A549 (cell line): ENCODE measurements around the gene CALM3. TPM values are rescaled to one million over a fixed set of nuclear protein-coding genes. Genes with fewer than 3 reads are reported as not detected.
A peak's percentile ranks its signal among the peaks of the same experiment; 100 is the strongest.

Source experiments
- ATAC-seq, 2 experiments: fragments of 200-7000 bp in 1 of 2; fragments of >200 bp in 1 of 2; cut with Nextera tagmentation in 1 of 2; cut with Tn5 transposase in 1 of 2; 3 replicates each; pipeline versions ENCODE4 v1.8.0 to v1.9.1; 2018 to 2020; ENCODE audit warnings: mild to moderate bottlenecking in 1 of 2, moderate library complexity in 1 of 2
- CTCF ChIA-PET: fragments of 300-600 bp; sonication (Branson Sonifier 250); formaldehyde crosslinking; extraction: SDS; loops from one replicate; lab custom pipeline; 2021; ENCODE audit warnings: antibody characterized with exemption, inconsistent platforms; lab: Yijun Ruan, JAX
- POLR2A ChIA-PET: fragments of 350-600 bp; formaldehyde crosslinking; extraction: SDS; loops from one replicate; lab custom pipeline; 2021; ENCODE audit warnings: antibody characterized with exemption, inconsistent platforms; lab: Yijun Ruan, JAX
- DNase-seq, 2 experiments: peaks; one replicate each; pipeline versions ENCODE4 v3.0.0 to v3.0.0-alpha.2; 2011 to 2016; ENCODE audit warnings: low read depth in 1 of 2, low spot score in 1 of 2
- FAIRE-seq: peaks from 2 replicates; lab custom pipeline; 2011; peaks lifted over from hg19 to GRCh38; lab: Jason Lieb, UNC
- H3K27ac ChIP-seq, 2 experiments: fragments of >200 bp; sonication (Bioruptor Twin); formaldehyde crosslinking; 3 replicates each; pipeline ENCODE4 v1.5.1; 2016 to 2017
- H3K4me1 ChIP-seq: fragments of >200 bp; sonication (Bioruptor Twin); formaldehyde crosslinking; 3 replicates; pipeline ENCODE4 v1.6.1; 2016
- H3K4me2 ChIP-seq: fragments of >200 bp; sonication (Bioruptor Twin); formaldehyde crosslinking; 3 replicates; pipeline ENCODE4 v1.6.1; 2016
- H3K4me3 ChIP-seq: fragments of >200 bp; sonication (Bioruptor Twin); formaldehyde crosslinking; 3 replicates; pipeline ENCODE4 v1.5.1; 2016
- H3K9me3 ChIP-seq: fragments of >200 bp; sonication (Bioruptor Twin); formaldehyde crosslinking; 3 replicates; pipeline ENCODE4 v1.6.1; 2016
- CTCF ChIP-seq: fragments of >200 bp; sonication (Bioruptor Twin); formaldehyde crosslinking; IDR thresholded peaks from 3 replicates; pipeline ENCODE4 v1.5.1; 2016
- GATA3 ChIP-seq: IDR thresholded peaks from 2 replicates; pipeline ENCODE4 v1.6.1; 2012; ENCODE audit warnings: borderline replicate concordance
- HES2 ChIP-seq: fragments of >200 bp; sonication (Bioruptor Twin); formaldehyde crosslinking; IDR thresholded peaks from 2 replicates; pipeline ENCODE4 v1.6.1; 2016
- HOXA7 ChIP-seq: fragments of 250-450 bp; sonication (Bioruptor Pico); IDR thresholded peaks from 2 replicates; pipeline ENCODE4 v1.5.0; 2020; ENCODE audit warnings: mild to moderate bottlenecking, moderate library complexity
- KDM5A ChIP-seq: fragments of 200-600 bp; sonication (generic); IDR thresholded peaks from 2 replicates; pipeline ENCODE4 v1.6.1; 2016; ENCODE audit warnings: antibody characterized with exemption, mild to moderate bottlenecking
- MAFK ChIP-seq: fragments of 450-650 bp; IDR thresholded peaks from 2 replicates; pipeline ENCODE4 v1.6.1; 2014; ENCODE audit not compliant: partially characterized antibody
- PBX3 ChIP-seq: IDR thresholded peaks from 2 replicates; pipeline ENCODE4 v1.6.1; 2012
- POLR2AphosphoS2 ChIP-seq: conservative IDR thresholded peaks from 2 replicates; pipeline ENCODE4 v1.6.1; 2012; ENCODE audit warnings: low read length, improper control_type of control experiment, inconsistent platforms
- RAD21 ChIP-seq, 2 experiments: fragments of >200 bp in 1 of 2; sonication (Bioruptor Twin) in 1 of 2; formaldehyde crosslinking in 1 of 2; IDR thresholded peaks in 1 of 2; conservative IDR thresholded peaks in 1 of 2; 2 replicates in 1 of 2; 3 replicates in 1 of 2; pipeline ENCODE4 v1.6.1; 2012 to 2018; ENCODE audit warnings: inconsistent platforms in 1 of 2
- REST ChIP-seq: fragments of 200-600 bp; sonication (generic); IDR thresholded peaks from 2 replicates; pipeline ENCODE4 v1.6.1; 2016; ENCODE audit warnings: antibody characterized with exemption, mild to moderate bottlenecking, moderate library complexity
- RNF2 ChIP-seq: fragments of 200-600 bp; sonication (generic); IDR thresholded peaks from 2 replicates; pipeline ENCODE4 v1.6.1; 2016; ENCODE audit warnings: low read depth, mild to moderate bottlenecking, antibody characterized with exemption, moderate library complexity, borderline replicate concordance
- ZC3H11A ChIP-seq: fragments of 450-650 bp; IDR thresholded peaks from 2 replicates; pipeline ENCODE4 v1.6.1; 2014; ENCODE audit warnings: antibody characterized with exemption, mild to moderate bottlenecking
- ZSCAN20 ChIP-seq: fragments of 250-450 bp; sonication (Bioruptor Pico); IDR thresholded peaks from 2 replicates; pipeline ENCODE4 v1.8.0; 2022; ENCODE audit warnings: mild to moderate bottlenecking, moderate library complexity
- WGBS: methylation state at CpG from one replicate; pipeline ENCODE4 v1.1.6; 2017; ENCODE audit errors: missing lambda C conversion rate; 5-methylcytosine and 5-hydroxymethylcytosine counted together
- polyA plus RNA-seq, 4 experiments: library from polyadenylated mRNA; depleted of rRNA in 3 of 4; stranded (reverse); fragments of >200 nt; fragmentation: RNase III in 1 of 4; extraction: RNeasy Plus Mini Kit Qiagen cat#74134 plus additional on column Dnase treatment in 1 of 4; gene quantifications; 2 replicates in 3 of 4; 3 replicates in 1 of 4; pipeline ENCODE4 v1.2.3, GENCODE V29; 2011 to 2017

Gene CALM3
- polyA plus RNA-seq, 2 of the 4 experiments (the other 2 are of a cell fraction), result 303 to 548 TPM

- DNase-seq (no peak), FAIRE-seq (no peak), ATAC-seq (no peak)
- no peaks in the 10 kb centered on the region for H3K4me1 ChIP-seq
- no peak overlapping the region for H3K4me2 ChIP-seq
- CTCF ChIA-PET, result interaction anchor here (0.9 to 2.5 kb wide), 5 partner anchors 9 to 35 kb away, joined by 3 to 9 read pairs (median 4); no protein-coding TSS in a partner anchor
- TF ChIP-seq GATA3, result no peak
- POLR2A ChIA-PET, result no interaction called here
- H3K9me3 ChIP-seq, result peaks cover 5% of the 10 kb centered on the region; the same call in 1 of the 3 replicates
- no peak overlapping the region for H3K4me3 ChIP-seq
- no peak overlapping the region for H3K27ac ChIP-seq
These were observed 36.4 kb upstream of the CALM3 start for GRCh38 chr19:46564701-46565100.

- peak; percentile 92 to 95 for ATAC-seq
- Histone ChIP-seq H3K4me2 (no peak overlapping the region), H3K9me3 (peaks cover 5% of the 10 kb centered on the region; the same call in 1 of the 3 replicates), H3K27ac (no peak overlapping the region), H3K4me3 (no peak overlapping the region)
- POLR2A ChIA-PET, result interaction anchor here (0.6 kb wide), 1 partner anchor 46 kb away, joined by 3 read pairs; no protein-coding TSS in a partner anchor
- WGBS, result 28% methylated on average over 5 of the region's 5 CpGs
- no peak for TF ChIP-seq ZC3H11A
- no peak for TF ChIP-seq PBX3
- TF ChIP-seq MAFK, result no peak
- no peak for TF ChIP-seq RNF2
- 0 out of 3 replicates have a peak, but pooled peaks have one; percentile 7 for TF ChIP-seq CTCF
- no peak for TF ChIP-seq REST
- TF ChIP-seq, all 56 proteins: peak for 1
- CTCF ChIA-PET, result interaction anchor here (0.9 to 1.6 kb wide), 5 partner anchors 26 to 42 kb away, joined by 3 to 10 read pairs (median 5); no protein-coding TSS in a partner anchor
- DNase-seq (peak; percentile 75 to 79), FAIRE-seq (no peak)
- no peaks in the 10 kb centered on the region for H3K4me1 ChIP-seq
These were observed 29.6 kb upstream of the CALM3 start for GRCh38 chr19:46571495-46571894.

- FAIRE-seq, result no peak
- 55% methylated on average over 8 of the region's 8 CpGs for WGBS
These were observed 27.2 kb upstream of the CALM3 start for GRCh38 chr19:46573679-46574498.

More at GRCh38 chr19:46573679-46574498, 27.2 kb upstream of the CALM3 start:
- H3K4me2 ChIP-seq, result no peak overlapping the region
- H3K4me1 ChIP-seq, result no peaks in the 10 kb centered on the region
- no peak overlapping the region for H3K27ac ChIP-seq
- CTCF ChIA-PET, result interaction anchor here (0.9 to 1.2 kb wide), 6 partner anchors 9 to 130 kb away, joined by 3 to 6 read pairs (median 3); no protein-coding TSS in a partner anchor
- DNase-seq (no peak), ATAC-seq (peak; percentile 25 to 36; a peak in 4 of 6 replicates)
- TF ChIP-seq POLR2AphosphoS2 (no peak), RAD21 (conservative IDR thresholded peaks at IDR 0.05 in 1 of 2, IDR thresholded peaks at IDR 0.05 in 1 of 2) (no peak), HES2 (no peak), GATA3 (no peak), KDM5A (no peak), ZSCAN20 (CRISPR knock-in tag) (no peak), HOXA7 (CRISPR knock-in tag) (no peak)
- H3K9me3 ChIP-seq, result peaks cover 5% of the 10 kb centered on the region; the same call in 1 of the 3 replicates
- POLR2A ChIA-PET, result interaction anchor here (2.1 kb wide), 1 partner anchor 27 kb away, joined by 9 read pairs; the partner anchor contains the start of gene CALM3
- no peak overlapping the region for H3K4me3 ChIP-seq
